NK-92 (cell line): ENCODE results near the gene C1QTNF2.

Experiments used
- DNase-seq: peaks from one replicate; lab custom pipeline; 2025; ENCODE audit not compliant: unreplicated experiment; lab: John Stamatoyannopoulos, UW

Gene C1QTNF2

GRCh38 chr5:160306696-160307095 lies 63.7 kb downstream of the C1QTNF2 start:
- no peak for DNase-seq

- no peak for DNase-seq
Measured at GRCh38 chr5:160305319-160305718, 65.1 kb downstream of the C1QTNF2 start.

GRCh38 chr5:160303690-160304089 lies 66.7 kb downstream of the C1QTNF2 start:
- no peak for DNase-seq

GRCh38 chr5:160298189-160298588 lies 72.2 kb downstream of the C1QTNF2 start:
- no peak for DNase-seq

GRCh38 chr5:160297776-160298175 lies 72.7 kb downstream of the C1QTNF2 start:
- no peak for DNase-seq
